ENCODE data around the gene DIP2A. TPM values are rescaled to one million over a fixed set of nuclear protein-coding genes. Genes with fewer than 3 reads are reported as not detected.

Gene DIP2A
- total and polyA plus RNA-seq, 2 of the 8 experiments (the other 6 are each of a cell fraction or from before 2014, with no cell fraction given): 16.0 to 27.1 TPM

DNA sequence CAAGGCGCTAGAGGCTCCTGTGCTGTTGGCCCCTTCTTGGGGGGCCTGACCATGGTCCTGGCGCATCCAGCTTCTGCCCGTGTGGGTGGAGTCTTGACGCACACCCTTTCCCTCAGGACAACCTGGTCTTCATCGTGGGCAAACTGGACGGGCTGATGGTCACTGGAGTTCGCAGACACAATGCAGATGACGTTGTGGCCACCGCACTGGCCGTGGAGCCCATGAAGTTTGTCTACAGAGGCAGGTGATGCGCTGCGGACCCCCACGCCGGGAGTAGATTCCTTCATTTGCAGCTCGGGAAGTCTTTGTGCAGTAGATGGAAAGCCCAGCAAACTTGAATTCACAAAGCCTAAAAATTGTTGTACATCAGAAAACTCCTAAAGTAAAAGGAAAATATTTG lies 88.1 kb downstream of the DIP2A start (continued):
- TF ChIP-seq KDM1A (IDR thresholded peaks at IDR 0.05; ENCODE audit: borderline replicate concordance, low read length) (no peak), JUND (IDR thresholded peaks at IDR 0.05; ENCODE audit: low read length) (no peak), POLR2A (IDR thresholded peaks at IDR 0.05; ENCODE audit: control extremely low read depth in 1 of 2, low read depth in 2 of 2, low read length in 2 of 2) (no peak), SIX5 (IDR thresholded peaks at IDR 0.05; ENCODE audit: low read depth, low read length) (no peak)
- TF ChIP-seq, protein P1, sequence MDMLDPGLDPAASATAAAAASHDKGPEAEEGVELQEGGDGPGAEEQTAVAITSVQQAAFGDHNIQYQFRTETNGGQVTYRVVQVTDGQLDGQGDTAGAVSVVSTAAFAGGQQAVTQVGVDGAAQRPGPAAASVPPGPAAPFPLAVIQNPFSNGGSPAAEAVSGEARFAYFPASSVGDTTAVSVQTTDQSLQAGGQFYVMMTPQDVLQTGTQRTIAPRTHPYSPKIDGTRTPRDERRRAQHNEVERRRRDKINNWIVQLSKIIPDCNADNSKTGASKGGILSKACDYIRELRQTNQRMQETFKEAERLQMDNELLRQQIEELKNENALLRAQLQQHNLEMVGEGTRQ (IDR thresholded peaks at IDR 0.05; ENCODE audit: low read length): no peak
